Panc1 (cell line): ENCODE data around the gene TSPAN10. TPM values are rescaled to one million over a fixed set of nuclear protein-coding genes. Genes with fewer than 3 reads are reported as not detected.

Experiments
- ATAC-seq: fragments of 200-7000 bp; cut with Tn5 transposase; 2 replicates; pipeline ENCODE4 v1.9.1; 2020; ENCODE audit warnings: mild to moderate bottlenecking, moderate library complexity
- BruUV-seq: library from RNA; stranded (reverse); fragments of 400-500 nt; replicated peaks from 2 replicates; lab custom pipeline; 2021; lab: Mats Ljungman, UMichigan
- CTCF ChIA-PET: fragments of 300-600 bp; sonication (Branson Sonifier 250); formaldehyde crosslinking; loops from one replicate; lab custom pipeline; 2022; ENCODE audit warnings: antibody characterized with exemption; lab: Charles Lee
- POLR2A ChIA-PET: fragments of 300-600 bp; sonication (Branson Sonifier 250); formaldehyde crosslinking; loops from one replicate; lab custom pipeline; 2022; ENCODE audit warnings: antibody characterized with exemption; lab: Charles Lee
- DNase-seq: peaks from one replicate; pipeline ENCODE4 v3.0.0-alpha.2; 2010; ENCODE audit warnings: low read depth, low spot score
- H3K27ac ChIP-seq: 2 replicates; pipeline ENCODE4 v1.5.1; 2011; ENCODE audit warnings: mild to moderate bottlenecking, low read length, inconsistent platforms
- H3K27me3 ChIP-seq: fragments of 200-500 bp; sonication (Bioruptor generic); 2 replicates; pipeline ENCODE4 v1.6.0; 2014; ENCODE audit warnings: low read length, inconsistent platforms; ENCODE audit not compliant: control insufficient read depth, insufficient read depth
- H3K36me3 ChIP-seq: fragments of 200-500 bp; sonication (Bioruptor generic); 2 replicates; pipeline ENCODE4 v1.5.1; 2014; ENCODE audit warnings: inconsistent platforms, mild to moderate bottlenecking, low read length, moderate library complexity; ENCODE audit not compliant: control insufficient read depth, insufficient read depth
- H3K4me1 ChIP-seq: 2 replicates; pipeline ENCODE4 v1.5.1; 2011; ENCODE audit warnings: inconsistent platforms, mild to moderate bottlenecking, low read length, moderate library complexity; ENCODE audit not compliant: control insufficient read depth, insufficient read depth
- H3K4me3 ChIP-seq, 2 experiments: 2 replicates each; pipeline ENCODE4 v1.5.1; 2011 to 2012; ENCODE audit warnings: low read depth in 2 of 2, low read length in 2 of 2, mild to moderate bottlenecking in 2 of 2, inconsistent platforms in 1 of 2, moderate library complexity in 1 of 2
- H3K9me3 ChIP-seq: fragments of 200-500 bp; sonication (Bioruptor generic); 2 replicates; pipeline ENCODE4 v1.5.1; 2014; ENCODE audit warnings: low read depth, mild to moderate bottlenecking, inconsistent platforms, low read length, moderate library complexity; ENCODE audit not compliant: control insufficient read depth, insufficient read depth
- CTCF ChIP-seq: fragments of 450-650 bp; IDR thresholded peaks from 2 replicates; pipeline ENCODE4 v1.5.1; 2017; ENCODE audit warnings: mild to moderate bottlenecking
- POLR2AphosphoS5 ChIP-seq: IDR thresholded peaks from 2 replicates; pipeline ENCODE4 v1.6.1; 2012; ENCODE audit warnings: mild to moderate bottlenecking, low read depth, low read length, moderate library complexity
- REST ChIP-seq, 2 experiments: IDR thresholded peaks; 2 replicates each; pipeline ENCODE4 v1.6.1; 2011 to 2012; ENCODE audit warnings: low read depth in 2 of 2, control low read depth in 1 of 2, low read length in 1 of 2, mild to moderate bottlenecking in 1 of 2, moderate library complexity in 1 of 2; ENCODE audit not compliant: insufficient read depth in 1 of 2
- SIN3A ChIP-seq: IDR thresholded peaks from 2 replicates; pipeline ENCODE4 v1.6.1; 2012; ENCODE audit warnings: low read depth, mild to moderate bottlenecking, low read length, moderate library complexity, borderline replicate concordance; ENCODE audit not compliant: insufficient read depth
- TCF7L2 ChIP-seq: IDR thresholded peaks from 2 replicates; pipeline ENCODE4 v1.6.1; 2011; ENCODE audit warnings: mild to moderate bottlenecking, low read depth, low read length, inconsistent platforms
- in situ Hi-C: cut with HindIII; loops from 2 replicates; pipeline ENCODE4 v1.10.0; 2016; ENCODE audit warnings: low sequenced_read_pairs, low pct_unique_long_range_greater_than_20kb
- intact Hi-C: fragments of 100-400 bp; cut with micrococcal nuclease; formaldehyde crosslinking; loops from one replicate; pipeline ENCODE4 v1.10.0; 2022; ENCODE audit not compliant: unreplicated experiment
- total RNA-seq: library from RNA; stranded (reverse); gene quantifications from one replicate; pipeline ENCODE4 v1.2.1, GENCODE V29; 2021; ENCODE audit not compliant: unreplicated experiment

The TSPAN10 gene
- total RNA-seq, 1 experiment from 2014 or later: 4.8 TPM

- no TSS peak for BruUV-seq
Observed at GRCh38 chr17:81696218-81696941, 59.4 kb downstream of the TSPAN10 start.

More at GRCh38 chr17:81696218-81696941, 59.4 kb downstream of the TSPAN10 start:
- no peak for TF ChIP-seq REST (IDR thresholded peaks at IDR 0.05; ENCODE audit: insufficient read depth in 1 of 2, low read depth in 2 of 2, low read length in 1 of 2)
- no peak for TF ChIP-seq CTCF
- no peak for TF ChIP-seq TCF7L2
- TF ChIP-seq POLR2AphosphoS5: no peak
- TF ChIP-seq SIN3A: no peak
- Histone ChIP-seq H3K27ac (no peak overlapping the region), H3K9me3 (no peaks in the 10 kb centered on the region), H3K36me3 (peaks cover 15% of the 10 kb centered on the region), H3K4me3 (no peak overlapping the region), H3K27me3 (no peaks in the 10 kb centered on the region), H3K4me1 (peaks cover 8% of the 10 kb centered on the region)
- intact Hi-C loops (no loop called here), in situ Hi-C loops (no loop called here)
- ChIA-PET CTCF (no interaction called here), POLR2A (interaction anchor here (0.6 to 1.3 kb wide), 2 partner anchors 13 to 21 kb away, joined by 3 to 6 read pairs; partner anchors contain the start of gene ARL16)
- DNase-seq: no peak
- ATAC-seq: no peak
